ENCODE data around the gene OR56A4.

Gene OR56A4

GRCh38 chr11:5955586-5955985 is 51.2 kb downstream of the OR56A4 start:
- no peak for DNase-seq

All from activated CD4-positive, alpha-beta T cell treated with anti-CD3 and anti-CD28 coated beads, Interleukin-2, amount 50 U/mL, for 1 hour (primary cell).